ENCODE data around the gene IMMP2L.
"Not testable (repeated sequence)": the region's sequence is repeated elsewhere in the genome, so short reads cannot be mapped to it uniquely, and the experiment has no call there.

Gene IMMP2L

DNA sequence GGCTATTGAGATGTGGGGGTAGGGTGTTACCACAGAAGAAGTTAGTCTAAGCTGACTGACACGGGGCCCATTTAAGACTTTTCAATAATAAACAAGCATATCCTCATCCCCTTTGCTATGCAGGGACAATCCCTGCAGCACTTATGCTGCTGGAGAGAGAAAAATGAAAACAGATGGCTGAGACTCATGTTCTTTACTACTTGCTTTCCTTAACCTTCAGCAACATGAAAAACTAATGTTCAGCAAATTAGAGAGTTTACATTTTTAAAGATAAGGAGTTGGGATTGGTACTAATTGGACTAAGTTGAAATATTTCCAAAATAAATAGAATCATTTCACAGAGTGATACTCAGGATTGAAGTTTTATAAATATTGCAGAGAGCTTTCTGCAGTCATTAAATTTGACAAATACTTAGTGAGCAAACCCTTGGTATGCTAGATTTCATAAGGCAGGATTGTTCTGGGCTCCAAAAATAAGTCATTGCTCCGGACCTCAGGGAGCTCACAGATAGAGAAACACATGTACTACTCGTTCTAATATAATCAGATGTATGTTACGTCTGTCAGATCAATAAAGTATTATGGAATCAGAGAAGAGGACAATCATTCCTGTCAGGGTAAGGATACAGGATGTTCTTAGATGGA, 618.5 kb downstream of the IMMP2L start:
- DNase-seq = no peak

DNA sequence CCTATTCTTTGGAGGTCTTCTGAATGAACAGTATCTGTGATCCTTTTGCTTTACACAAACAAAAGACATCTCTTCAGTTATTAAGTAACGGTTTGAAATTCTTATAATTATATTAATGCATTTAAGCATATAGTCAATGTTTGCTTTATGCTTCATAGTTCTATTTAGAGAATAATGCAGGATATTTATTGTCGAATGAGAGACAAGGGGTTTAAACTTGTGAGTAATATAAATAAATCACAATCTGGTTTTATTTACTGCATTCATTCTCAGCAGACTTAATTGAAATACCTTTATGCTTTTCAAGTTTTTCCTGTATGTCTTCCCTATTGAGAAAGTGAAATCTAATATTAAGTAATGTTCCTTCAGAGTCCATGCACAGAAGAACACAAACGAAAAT, 620.9 kb downstream of the IMMP2L start:
- DNase-seq = no peak

DNA sequence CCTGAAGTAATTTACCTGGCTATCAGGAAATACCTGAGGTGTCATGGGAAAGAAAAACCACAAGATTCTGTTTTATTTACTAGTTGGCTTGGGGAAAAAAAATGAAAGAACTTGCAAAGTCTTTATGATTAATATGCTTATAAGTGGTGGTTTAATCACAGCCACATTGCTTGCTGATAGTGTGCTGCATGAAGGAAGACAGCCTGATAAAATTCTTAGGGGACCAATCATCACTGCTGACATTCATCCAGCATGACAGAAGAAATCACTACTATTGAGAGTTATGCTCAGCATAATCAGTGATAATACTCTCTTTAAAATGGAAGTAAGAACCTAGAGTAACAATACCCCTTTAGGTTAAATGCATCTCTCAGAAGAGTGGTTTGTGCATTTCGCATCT, 621.5 kb downstream of the IMMP2L start:
- no peak for DNase-seq

DNA sequence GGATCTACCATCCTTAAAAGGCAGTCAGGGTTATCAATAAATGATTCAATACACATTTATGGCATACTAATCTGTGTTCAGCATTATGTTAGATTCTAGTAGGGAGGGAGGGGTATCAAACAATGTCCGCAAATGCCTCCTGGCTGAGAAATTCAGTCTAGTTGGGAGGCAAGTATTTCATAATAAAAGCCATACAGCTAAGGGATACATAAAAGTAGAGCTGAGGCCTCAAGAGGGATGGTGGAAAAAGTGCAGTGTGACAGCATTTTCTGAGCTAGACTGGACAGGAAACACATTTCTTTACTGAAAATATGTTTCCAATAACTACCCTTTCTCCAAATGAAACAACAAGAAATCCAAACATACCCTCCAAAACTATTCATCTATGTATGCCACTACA, 624.1 kb downstream of the IMMP2L start:
- DNase-seq = no peak

DNA sequence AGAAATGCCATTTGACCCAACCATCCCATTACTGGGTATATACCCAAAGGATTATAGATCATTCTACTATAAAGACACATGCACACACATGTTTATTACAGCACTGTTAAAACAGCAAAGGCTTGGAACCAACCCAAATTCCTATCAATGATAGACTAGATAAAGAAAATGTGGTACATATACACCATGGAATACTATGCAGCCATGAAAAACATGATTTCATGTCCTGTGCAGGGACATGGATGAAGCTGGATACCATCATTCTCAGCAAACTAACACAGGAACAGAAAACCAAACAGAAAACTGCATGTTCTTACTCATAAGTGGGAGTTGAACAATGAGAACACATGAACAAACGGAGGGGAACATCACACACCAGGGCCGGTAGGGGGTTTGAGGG, 625.6 kb downstream of the IMMP2L start:
- DNase-seq = not testable (repeated sequence)

DNA sequence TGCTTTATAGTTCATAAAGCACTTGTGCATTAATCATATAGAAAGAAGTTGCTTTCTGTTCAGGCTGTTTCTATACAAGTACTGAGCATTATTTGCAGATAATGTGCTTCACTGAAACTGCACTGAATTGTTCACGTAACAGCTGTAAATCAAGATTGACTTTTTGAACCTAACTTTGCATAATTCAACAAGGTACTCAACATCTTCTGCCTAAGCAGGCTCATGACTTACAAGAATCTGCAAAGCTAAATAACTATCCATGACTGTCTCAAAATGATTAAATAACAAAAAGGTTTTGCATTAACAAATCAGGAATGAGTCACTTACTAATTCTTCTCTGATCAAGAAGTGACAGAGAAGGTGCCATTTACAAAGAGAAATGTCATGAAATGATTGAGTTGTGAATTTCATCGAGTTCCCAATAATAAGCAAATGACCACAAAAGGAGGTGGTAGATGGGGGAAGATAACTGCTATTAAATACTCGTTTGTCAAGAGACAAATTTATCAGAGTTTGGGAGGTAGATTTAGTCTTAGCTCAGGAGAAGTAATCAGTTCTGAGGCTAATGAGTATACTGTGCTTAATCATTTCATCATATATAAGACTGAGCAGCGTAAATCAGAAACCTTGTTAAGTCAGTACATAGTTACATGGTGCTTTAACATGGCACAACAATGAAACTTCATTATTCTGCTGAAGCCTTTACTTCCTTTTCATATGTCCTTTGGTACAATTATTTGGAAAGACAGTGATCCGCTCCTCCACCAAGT, 632.6 kb downstream of the IMMP2L start:
- DNase-seq = no peak

DNA sequence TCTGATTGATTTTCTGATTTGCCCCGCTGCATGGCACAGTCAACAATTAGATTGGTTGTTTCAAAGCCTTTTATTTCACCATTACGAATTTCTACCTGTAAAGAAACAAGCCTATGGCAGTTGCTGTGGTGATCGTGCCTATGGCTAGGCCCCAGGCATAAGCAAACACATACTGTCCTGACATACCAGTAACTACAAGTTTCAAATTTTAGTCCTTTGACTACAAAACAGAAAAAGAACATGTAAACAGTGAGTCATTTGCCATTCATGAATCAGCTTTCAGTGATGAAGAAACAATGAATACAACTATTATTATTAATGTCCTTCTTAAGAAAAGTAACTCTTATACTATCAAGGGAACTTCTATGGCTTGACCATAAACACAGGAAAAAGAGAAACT, 639.4 kb downstream of the IMMP2L start:
- DNase-seq = no peak

DNA sequence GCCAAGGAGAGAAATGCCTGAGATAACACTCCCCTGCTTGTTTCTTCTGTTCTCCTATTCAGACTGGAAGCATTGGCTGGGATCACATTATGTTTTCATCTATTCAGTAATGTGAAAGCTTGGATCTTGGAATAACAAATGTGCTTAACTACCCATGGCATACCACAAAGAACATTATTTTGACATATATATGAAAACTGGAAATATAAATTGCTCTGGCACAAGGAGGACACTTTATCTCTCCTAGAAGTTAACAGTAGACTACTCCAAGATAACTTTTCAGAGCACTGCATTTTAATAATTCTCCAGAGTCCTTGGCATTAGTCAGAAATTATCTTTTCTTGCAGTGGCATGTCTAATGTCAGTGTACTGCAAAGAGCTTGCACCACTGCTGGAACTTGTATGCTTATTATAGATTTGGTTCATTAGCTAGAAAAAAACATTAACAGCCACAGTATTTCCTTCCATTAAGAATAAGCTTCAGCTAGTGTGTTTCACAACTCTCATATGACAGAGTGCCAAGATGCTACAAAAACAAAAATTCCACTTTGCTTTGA, 640.6 kb downstream of the IMMP2L start:
- no peak for DNase-seq

DNA sequence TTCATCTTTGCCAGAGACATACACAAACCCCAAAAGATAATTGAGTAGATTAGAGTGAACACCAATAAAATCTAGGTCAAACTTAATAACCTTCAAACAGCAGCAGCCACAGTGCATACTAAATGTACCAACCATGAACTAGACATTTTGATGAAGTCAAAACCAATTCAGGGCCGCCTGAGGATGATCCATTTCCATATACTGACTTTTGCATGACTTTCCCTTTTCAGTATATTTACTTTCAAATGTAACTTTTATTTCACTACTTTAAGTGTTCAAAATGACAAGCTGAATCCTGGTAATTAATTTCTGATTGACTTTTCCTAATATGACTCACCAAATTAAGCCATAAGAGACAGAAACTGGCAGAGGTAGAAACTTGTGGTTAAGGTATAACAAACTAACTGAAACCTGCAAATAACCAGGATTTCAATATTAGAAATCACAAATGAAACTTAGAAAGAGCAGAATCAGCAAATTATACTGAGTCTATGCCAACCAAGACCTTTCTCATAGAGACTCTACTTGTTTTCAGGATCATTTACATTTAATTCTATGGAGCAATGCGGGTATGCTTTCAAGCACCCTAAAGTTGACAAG, 643.2 kb downstream of the IMMP2L start:
- no peak for DNase-seq

DNA sequence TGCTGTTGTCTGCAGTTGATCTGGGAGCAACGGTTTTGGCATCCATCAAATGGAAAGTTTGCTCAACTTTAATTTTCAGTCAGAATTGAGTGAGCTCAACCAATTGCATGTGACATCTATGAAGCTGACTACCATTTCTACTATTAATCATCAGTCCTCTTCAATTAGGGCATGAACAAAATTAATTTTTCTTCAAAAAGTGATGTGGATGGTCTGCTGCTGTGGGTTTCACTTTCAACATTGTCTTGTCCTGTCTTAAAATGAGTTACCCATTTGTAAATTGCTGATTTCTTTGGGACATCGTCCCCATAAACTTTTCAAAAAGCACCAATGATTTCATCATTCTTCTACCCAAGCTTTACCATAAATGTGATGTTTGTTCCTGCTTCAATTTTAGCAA, 648.0 kb downstream of the IMMP2L start:
- no peak for DNase-seq

DNA sequence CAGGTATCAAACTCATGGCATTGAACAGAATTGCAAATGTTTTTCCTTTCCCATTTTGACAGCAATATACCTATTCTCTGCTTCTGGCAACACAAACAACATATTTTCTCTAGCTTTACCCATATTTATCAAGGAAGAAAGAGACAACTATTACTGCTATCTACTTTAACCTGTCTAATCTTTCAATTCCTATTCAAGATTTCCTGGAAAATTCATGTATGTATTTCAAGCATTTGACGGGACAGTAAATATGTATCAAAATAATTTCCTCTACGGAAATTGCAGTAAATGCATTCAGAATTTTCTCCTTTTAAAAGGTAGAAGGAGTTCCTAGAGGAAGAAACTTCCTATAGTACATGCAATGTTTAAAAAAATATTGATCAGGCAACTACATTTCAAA, 650.7 kb downstream of the IMMP2L start:
- DNase-seq = no peak

DNA sequence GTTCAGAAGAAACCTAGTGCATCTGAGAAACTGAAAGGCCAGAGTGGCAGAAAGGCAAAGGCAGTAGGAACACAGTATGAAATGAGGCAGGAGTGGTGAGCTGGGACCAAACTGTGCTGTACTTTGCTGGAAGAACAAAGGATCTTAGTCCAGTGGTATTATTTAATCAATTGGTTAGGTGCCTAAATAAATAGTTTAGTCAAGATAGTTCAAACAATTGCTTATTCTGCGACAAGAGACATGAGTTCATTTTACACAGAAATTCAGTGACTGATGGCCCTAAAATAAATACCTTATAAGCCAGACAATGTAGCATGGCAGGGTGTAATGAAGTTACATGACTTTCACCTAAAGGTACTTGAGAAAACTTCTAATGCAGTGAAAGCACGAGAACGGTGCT, 653.2 kb downstream of the IMMP2L start:
- DNase-seq = no peak

DNA sequence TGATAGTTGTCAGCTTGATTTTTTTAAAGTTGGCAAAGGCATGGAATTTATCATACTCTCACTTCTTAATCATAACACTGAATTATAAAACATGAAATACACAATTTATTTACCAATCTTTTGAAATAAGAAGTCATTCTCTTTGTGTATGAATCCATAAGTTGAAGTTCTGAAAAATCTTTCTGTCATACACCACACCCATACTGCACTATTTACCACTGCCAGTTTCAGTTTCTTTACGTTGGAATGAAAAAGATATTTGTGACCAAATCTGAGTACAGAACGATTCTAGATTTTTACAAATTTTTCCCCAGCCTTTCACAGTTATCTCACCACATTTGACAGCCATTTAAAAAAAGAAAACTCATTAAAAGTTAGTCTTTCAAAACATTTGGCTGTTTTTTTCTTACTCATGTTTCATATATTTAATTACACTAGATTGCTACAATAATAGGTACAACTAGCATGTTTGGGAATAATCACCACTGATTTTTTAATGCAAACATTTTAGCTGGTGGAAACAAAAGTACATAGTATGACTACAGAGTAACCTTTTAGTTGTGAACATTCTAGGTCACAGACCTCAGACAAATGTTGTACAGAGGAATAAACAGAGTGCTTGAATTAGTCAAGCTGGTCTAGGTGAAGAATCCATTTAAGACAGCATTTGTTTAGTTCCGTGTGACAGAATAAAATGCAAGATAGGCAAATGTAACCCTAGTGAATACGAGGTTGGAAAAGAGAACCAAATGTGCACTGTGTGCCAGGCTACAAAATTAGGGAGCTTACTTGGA, 656.3 kb downstream of the IMMP2L start:
- DNase-seq = no peak

DNA sequence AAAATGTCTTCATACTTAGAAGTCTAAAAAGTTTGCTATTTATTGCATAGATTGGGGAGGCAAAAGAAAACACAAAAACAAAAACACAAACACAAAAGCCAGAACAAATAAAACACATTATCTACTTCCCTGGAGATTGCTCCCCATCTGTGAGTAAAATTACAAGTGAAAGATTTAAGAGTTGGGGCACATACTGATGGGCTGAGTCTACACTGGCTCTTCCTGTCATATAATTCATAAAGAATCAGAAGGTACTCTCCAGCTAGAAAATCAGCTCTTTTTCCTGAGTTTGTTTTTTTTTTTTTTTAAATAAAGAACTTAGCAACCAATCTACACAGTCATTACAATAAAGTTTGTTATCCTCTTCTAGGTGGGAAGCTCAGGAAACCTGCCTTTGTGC, 663.8 kb downstream of the IMMP2L start:
- DNase-seq = no peak

DNA sequence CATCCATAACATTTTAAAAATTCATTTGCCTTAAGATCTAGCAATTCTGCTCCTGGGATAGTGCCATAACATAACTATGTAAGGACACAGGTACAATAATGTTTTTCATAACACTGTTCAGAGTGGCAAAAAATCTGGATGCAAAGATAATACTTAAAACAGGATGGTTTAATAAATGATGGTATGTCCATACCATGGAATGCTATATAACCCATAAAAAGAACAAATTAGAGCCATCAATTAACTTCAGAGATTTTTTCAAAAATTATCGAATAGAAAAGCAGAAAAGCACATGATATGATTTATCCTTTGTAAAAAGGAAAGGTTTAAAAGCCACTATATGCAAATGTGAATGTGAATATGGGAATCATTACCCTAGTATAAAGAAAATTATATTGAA, 664.8 kb downstream of the IMMP2L start:
- DNase-seq = no peak

DNA sequence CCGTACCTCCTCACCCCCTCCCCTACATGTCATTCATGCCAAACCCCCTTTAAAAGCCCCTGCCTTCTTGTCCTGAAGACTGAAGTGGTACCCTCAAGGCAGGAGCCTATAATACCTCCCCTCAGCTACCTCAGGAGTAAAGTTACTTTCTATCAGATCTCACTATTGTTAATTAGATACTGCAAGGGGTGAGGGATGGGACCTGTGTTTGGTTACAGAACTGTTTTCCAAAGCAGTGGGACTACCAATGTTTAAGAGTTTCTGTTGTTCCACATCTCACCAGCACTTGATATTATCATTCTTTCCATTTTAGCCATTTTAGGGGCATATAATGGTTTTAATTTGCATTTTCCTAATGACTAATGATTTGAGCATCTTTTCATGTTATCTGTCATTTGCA, 668.2 kb downstream of the IMMP2L start:
- DNase-seq = no peak

DNA sequence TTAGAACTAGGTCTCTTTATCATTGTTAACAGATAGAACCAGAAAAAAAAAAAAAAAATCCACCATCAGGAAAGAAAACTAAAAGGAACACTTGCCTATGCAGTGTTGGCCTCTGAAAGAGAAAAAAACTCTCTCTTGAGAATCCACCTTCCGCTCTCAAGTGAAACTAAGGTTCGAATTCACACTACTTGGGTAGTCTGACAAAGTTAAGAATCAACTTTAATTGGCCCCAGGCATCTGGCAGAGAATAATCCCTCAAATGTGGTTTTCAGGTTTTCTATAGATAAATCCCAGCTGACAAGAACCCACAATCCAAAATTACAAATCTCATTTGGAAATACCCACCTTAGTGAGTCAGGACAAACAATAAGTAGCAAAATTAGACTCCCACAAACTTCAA, 671.1 kb downstream of the IMMP2L start:
- DNase-seq = no peak

DNA sequence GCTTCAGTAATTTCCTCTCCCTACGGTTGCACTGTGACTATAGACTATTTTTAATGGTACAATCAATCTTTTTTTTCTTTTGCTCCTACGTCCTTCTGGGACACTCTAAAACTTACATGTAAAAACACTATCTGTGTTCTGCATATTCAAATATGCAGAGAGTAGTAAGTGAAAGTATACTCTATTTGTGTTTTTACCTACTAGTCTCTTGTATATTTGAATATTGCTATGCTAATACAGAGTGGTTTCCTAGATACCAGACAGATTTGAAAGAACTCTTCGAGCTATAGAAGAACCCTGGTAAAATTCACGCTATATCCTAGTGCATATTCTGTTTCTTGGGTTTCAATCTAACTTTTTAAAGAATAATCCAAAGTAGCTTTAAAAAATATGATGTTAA, 672.2 kb downstream of the IMMP2L start:
- no peak for DNase-seq

DNA sequence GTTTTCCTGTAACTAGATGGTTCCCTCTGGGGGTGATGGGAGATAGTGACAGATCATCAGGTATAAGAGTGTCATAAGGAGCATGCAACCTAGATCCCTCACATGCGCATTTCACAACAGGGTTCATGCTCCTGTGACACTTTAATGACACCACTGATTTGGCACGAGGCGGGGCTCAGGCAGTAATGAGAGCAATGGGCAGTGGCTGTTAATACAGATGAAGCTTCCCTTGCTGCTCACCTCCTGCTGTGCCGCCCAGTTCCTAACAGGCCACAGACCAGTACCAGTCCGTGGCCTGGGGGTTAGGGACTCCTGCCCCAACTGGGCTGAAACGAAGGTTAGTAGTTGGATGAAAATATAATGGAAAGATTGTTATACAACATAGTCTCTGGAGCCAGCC, 673.0 kb downstream of the IMMP2L start:
- DNase-seq = no peak

DNA sequence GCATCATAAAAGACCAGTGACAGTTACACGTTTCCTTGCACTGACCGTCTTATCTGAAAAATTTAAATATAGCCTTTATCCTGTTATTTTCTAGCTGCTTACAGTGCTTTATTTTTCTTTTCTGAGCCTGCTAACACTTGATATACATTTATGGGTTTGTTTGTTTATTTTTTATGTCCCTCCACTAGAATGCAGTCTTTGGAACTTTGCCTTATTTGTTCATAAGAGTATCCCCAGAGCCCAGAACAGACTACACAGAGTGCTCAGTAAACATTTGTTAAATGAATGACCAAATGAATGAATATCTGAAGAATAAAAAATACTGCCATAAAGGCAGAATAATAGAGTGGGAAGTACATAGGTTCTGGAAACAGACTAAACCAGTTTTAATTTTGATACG, 673.7 kb downstream of the IMMP2L start:
- no peak for DNase-seq

DNA sequence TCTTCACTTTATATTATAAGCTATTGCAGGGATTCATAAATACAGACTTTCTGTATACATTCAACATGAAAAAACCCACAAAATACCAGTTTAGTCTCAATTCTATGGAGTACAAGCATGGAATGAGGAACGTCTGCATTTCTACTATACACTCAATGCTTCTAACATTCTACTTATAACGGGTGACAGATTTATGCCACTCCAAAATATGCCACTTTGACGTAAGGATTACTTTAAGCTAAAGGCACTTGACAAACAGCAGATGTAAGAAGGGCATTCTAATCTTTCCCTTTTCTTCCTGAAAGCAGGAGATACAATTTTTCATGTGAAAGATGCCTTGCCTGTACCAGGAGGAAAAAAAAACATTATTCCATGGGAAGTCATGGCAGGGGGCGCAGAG, 676.8 kb downstream of the IMMP2L start:
- no peak for DNase-seq

DNA sequence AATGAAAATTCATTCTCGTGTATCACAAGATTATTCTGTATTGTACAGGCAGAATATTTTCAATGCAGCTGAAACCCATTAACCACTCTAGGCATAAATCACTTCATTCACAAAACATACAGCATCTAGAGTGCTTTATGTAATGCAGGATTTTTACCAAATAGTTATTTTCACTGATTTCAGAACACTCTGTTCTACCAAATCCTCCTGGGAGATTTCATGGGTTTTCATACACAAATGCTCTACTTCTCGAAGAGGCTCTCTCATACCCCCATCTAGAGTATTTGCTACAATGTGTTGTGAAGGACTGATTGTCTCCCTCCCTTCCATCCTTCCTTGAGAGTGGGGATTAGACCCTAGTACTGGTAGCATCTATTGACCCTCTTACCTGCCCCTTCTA, 680.6 kb downstream of the IMMP2L start:
- DNase-seq = no peak
